Measurements from ENCODE around the gene D2HGDH. TPM values are rescaled to one million over a fixed set of nuclear protein-coding genes. Genes with fewer than 3 reads are reported as not detected.
A peak's percentile ranks its signal among the peaks of the same experiment; 100 is the strongest.

D2HGDH gene
- total RNA-seq, 4 donors from 2014 or later: 24.7 to 58.8 (median 43.9) TPM

GRCh38 chr2:241724975-241725870, 9.2 kb upstream of the D2HGDH start:
- Histone ChIP-seq H3K27me3 (no peaks in the 10 kb centered on the region), H3K4me3 (no peak overlapping the region), H3K9me3 (no peaks in the 10 kb centered on the region), H3K36me3 (peaks cover 3 to 74% (median 17%) of the 10 kb centered on the region in 3 donors), H3K4me1 (no peaks in the 10 kb centered on the region), H3K27ac (no peak overlapping the region)
- no peak for DNase-seq (ENCODE audit: low spot score in 2 of 2)
- WGBS, 2 donors: 95% methylated on average over 76 of the region's 76 CpGs
- TF ChIP-seq POLR2A (IDR thresholded peaks at IDR 0.05) (no peak), CTCF (IDR thresholded peaks at IDR 0.05) (no peak), EP300 (IDR thresholded peaks at IDR 0.05) (no peak)

DNA sequence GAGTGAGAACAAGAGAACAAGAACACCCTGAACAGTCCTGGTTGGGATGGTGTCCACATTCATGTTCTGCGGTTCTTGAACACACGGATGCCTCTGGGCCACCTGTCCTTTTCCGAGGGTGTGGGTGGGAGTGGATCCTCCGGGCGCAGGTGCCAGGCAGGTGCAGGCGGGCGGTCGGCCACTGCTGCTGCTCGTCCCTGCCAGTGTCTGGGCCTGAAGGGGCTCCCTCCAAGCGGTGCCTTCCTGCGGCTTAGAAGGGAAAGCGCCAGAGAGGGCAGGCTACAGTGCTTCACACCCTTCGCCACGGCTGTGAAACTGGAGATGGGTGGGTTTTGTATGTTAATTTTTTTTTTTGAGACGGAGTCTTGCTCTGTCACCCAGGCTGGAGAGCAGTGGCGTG, 8.0 kb upstream of the D2HGDH start:
- Histone ChIP-seq H3K9me3 (no peaks in the 10 kb centered on the region), H3K27ac (no peak overlapping the region), H3K36me3 (peaks cover 3 to 62% (median 10%) of the 10 kb centered on the region in 3 donors), H3K4me3 (no peak overlapping the region), H3K27me3 (no peaks in the 10 kb centered on the region), H3K4me1 (no peaks in the 10 kb centered on the region)
- 95 to 97% methylated on average over 15 to 16 of the region's 16 CpGs for WGBS, 2 donors
- no peak for DNase-seq (ENCODE audit: low spot score in 2 of 2)
- TF ChIP-seq CTCF (IDR thresholded peaks at IDR 0.05) (no peak), POLR2A (IDR thresholded peaks at IDR 0.05) (no peak), EP300 (IDR thresholded peaks at IDR 0.05) (no peak)

- Histone ChIP-seq H3K4me1 (peaks cover 0 to under 1% (median 0%) of the 10 kb centered on the region in 4 donors), H3K9me3 (no peaks in the 10 kb centered on the region), H3K27me3 (no peaks in the 10 kb centered on the region), H3K36me3 (peaks cover 2 to 46% (median 6%) of the 10 kb centered on the region in 3 donors), H3K4me3 (no peak overlapping the region), H3K27ac (peak overlapping the region in 3 of 4 donors; percentile 3 to 56 (median 9))
- TF ChIP-seq POLR2A (IDR thresholded peaks at IDR 0.05) (no peak), EP300 (IDR thresholded peaks at IDR 0.05) (no peak), CTCF (IDR thresholded peaks at IDR 0.05) (no peak)
- WGBS, 2 donors: 65 to 72% methylated on average over 8 of the region's 8 CpGs
- no peak for DNase-seq (ENCODE audit: low spot score in 2 of 2)
These were observed 6.4 kb upstream of the D2HGDH start for GRCh38 chr2:241728000-241728399.

DNA sequence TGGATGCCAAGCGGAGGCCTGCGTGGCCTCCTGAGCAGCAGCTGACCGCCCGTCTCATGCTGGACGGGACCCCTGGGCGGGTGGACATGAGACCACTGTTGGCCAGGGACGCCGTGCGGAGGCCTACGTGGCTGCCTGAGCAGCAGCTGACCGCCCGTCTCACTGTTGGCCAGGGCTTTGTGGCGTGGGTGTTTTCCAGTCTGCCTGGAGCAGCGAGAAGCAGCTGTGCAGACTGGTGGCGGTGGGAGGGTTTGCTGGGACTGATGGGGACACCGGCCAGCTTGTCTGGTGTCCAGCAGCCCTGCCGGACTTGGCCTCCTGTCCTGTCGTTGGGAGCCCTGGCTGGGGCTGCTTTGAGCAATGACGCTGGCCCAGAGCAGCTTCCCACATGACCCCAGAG, 5.8 kb upstream of the D2HGDH start:
- peaks cover 0 to 6% (median 0%) of the 10 kb centered on the region in 4 donors for H3K4me1 ChIP-seq
- 59 to 82% methylated on average over 15 to 17 of the region's 19 CpGs for WGBS, 2 donors
- no peak for DNase-seq (ENCODE audit: low spot score in 2 of 2)
- no peaks in the 10 kb centered on the region for H3K27me3 ChIP-seq
- peaks cover 0 to 40% (median under 1%) of the 10 kb centered on the region in 3 donors for H3K36me3 ChIP-seq
- H3K9me3 ChIP-seq: no peaks in the 10 kb centered on the region
- no peak overlapping the region for H3K4me3 ChIP-seq
- H3K27ac ChIP-seq: peak overlapping the region in 3 of 4 donors; percentile 3 to 56 (median 9)
- TF ChIP-seq CTCF (IDR thresholded peaks at IDR 0.05) (no peak), POLR2A (IDR thresholded peaks at IDR 0.05) (no peak), EP300 (IDR thresholded peaks at IDR 0.05) (no peak)

DNA sequence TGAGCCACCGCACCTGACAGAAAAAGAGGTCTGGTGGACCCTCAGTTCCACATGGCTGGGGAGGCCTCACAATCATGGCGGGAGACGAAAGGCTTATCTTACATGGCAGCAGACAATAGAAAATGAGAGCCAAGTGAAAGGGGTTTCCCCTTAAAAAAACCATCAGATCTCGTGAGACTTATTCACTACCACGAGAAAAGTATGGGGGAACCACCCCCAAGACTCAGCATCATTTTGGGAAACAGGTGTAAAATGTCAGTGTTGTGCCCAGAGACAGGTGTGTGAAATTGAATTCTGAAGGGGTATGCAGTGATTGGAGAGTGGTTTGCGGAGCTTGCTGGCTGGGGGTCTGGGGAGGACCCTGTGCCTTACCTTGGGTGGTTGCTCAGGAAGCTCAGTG, 4.6 kb upstream of the D2HGDH start:
- Histone ChIP-seq H3K4me3 (no peak overlapping the region), H3K36me3 (peaks cover 0 to 28% (median 0%) of the 10 kb centered on the region in 3 donors), H3K9me3 (no peaks in the 10 kb centered on the region), H3K27me3 (no peaks in the 10 kb centered on the region), H3K27ac (no peak overlapping the region), H3K4me1 (peaks cover 0 to 12% (median 2%) of the 10 kb centered on the region in 4 donors)
- no peak for DNase-seq (ENCODE audit: low spot score in 2 of 2)
- TF ChIP-seq CTCF (IDR thresholded peaks at IDR 0.05) (no peak), EP300 (IDR thresholded peaks at IDR 0.05) (no peak), POLR2A (IDR thresholded peaks at IDR 0.05) (no peak)
- WGBS, 2 donors: 90 to 94% methylated on average over 6 of the region's 6 CpGs
